SK-MEL-5 (cell line): ENCODE results near the gene CDC45. TPM values are rescaled to one million over a fixed set of nuclear protein-coding genes. Genes with fewer than 3 reads are reported as not detected.

Experiments used
- DNase-seq: peaks from one replicate; pipeline ENCODE4 v3.0.0-alpha.2; 2016; ENCODE audit warnings: low read depth, low spot score
- in situ Hi-C: cut with HindIII; loops from 2 replicates; pipeline ENCODE4 v1.10.0; 2016; ENCODE audit warnings: low sequenced_read_pairs, high pct_unique_total_duplicates, low pct_unique_long_range_greater_than_20kb
- total RNA-seq: library from RNA; depleted of rRNA; stranded (reverse); fragments of >200 nt; shearing (Covaris generic); gene quantifications from 2 replicates; pipeline ENCODE4 v1.2.3, GENCODE V29; 2014

CDC45 gene
- total RNA-seq, 1 experiment from 2014 or later, result 36.5 TPM

DNA sequence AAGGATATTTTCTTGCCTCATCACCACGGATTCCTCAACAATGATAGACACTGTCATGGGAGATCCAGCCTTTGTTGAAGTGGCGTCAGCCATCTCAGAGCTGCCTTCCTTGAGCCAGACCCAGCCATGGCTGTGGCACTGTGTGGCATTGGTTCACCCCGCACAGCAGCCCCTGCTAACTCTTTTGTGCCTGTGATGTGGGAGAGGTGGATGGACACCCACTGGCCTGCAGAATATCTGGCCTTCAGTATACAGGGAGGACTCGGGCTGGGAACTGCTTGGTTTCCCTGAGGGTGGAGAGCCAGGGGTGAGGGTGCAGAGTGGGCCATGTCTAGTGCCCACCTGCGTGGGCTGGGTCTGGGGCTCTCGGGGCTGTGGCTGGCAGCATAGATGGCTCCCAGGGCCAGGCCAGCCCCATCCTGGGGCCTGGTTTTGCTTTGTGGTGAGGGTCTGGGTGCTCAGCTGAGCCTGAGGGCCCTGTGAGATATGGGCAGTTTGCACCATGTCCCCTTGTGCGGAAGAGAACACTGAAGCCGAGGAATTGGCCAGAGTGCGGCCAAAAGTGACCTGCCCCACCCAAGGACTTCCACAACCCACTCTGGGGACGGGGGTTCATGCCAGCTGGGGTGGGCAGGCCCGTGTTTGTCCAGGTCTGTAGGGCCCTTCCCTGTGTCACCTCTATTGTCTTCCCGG lies 38.3 kb downstream of the CDC45 start:
- no peak for DNase-seq
- in situ Hi-C loops, result no loop called here

DNA sequence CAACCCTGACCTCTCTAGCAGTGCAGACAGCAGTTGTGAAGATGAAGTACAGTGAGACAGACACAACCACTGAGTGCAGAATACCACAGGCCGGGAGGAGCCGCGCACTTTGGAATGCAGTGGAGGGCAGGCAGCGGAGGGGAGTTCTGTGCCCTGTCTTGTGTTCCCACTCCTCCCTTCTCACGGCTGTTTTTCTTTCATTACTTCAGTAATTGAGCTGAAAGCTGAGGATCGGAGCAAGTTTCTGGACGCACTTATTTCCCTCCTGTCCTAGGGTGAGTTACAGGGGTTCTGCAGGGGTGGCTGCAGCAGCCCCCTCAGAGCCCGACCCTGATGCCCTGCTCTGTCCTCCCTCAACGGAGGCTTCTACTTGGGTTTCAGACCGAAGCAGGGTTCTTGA lies 38.9 kb downstream of the CDC45 start:
- no peak for DNase-seq
- in situ Hi-C loops, result no loop called here

DNA sequence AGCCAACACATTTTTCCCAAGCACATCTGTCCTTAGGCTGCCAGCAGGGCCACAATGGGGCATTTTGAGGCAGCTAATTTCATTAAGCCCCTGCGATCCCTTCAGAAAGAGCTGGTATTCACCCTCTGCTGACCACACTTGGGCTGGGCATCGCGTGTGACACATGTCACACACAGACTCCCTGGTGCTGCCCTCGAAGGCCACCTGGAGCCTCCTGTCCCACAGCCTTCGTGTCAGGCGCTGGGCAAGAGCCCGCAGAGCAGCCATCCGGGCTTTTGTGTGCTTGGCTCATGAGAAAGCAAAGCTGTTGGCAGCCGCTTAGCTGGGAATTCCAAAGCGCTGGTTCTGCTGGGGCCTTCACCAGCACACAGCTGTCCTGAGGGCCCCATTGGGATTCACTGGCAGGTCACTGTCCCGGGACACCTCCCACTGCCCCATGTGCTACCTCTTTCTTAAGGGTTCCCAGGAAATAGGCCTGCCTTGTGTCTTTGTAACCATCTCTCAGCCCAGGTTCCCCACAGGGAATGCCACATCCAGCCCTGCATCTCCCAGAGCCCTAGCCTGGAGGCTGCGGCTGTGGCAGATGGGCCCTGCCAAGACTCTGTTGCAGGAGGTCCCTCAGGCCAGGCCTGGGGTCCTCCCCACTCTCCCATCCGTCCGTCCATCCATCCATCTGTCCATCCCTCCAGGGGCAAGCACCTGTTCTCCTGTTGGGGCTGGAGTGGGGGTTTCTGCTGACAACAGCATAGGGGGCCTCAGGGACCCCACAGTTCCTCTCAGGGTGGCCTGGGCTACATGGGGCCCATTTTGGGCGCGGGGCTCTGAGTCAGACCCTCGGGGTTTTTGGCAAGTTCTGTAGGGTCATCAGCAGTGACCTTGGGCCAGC lies 39.6 kb downstream of the CDC45 start:
- in situ Hi-C loops, result no loop called here
- DNase-seq, result no peak

DNA sequence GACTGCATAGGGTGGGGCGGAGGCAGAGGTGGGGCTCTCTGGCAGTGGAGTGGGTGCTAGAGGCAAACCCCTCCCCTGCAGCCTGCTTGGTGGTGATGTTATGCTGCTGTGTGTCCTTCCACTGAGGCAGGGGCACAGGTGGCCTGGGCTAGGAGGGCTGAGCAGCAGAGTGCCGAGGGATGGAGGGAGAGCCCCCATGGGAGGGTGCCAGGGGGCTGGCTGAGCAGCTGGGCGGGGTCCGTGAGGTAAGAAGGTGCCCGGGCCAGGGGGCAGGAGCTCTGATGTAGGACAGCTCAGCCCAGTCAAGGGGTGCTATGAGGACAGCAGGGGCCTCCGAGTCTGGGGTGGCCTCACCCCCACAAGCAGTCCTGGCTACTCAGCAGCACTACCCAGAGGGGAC lies 40.3 kb downstream of the CDC45 start:
- no peak for DNase-seq
- in situ Hi-C loops, result no loop called here

DNA sequence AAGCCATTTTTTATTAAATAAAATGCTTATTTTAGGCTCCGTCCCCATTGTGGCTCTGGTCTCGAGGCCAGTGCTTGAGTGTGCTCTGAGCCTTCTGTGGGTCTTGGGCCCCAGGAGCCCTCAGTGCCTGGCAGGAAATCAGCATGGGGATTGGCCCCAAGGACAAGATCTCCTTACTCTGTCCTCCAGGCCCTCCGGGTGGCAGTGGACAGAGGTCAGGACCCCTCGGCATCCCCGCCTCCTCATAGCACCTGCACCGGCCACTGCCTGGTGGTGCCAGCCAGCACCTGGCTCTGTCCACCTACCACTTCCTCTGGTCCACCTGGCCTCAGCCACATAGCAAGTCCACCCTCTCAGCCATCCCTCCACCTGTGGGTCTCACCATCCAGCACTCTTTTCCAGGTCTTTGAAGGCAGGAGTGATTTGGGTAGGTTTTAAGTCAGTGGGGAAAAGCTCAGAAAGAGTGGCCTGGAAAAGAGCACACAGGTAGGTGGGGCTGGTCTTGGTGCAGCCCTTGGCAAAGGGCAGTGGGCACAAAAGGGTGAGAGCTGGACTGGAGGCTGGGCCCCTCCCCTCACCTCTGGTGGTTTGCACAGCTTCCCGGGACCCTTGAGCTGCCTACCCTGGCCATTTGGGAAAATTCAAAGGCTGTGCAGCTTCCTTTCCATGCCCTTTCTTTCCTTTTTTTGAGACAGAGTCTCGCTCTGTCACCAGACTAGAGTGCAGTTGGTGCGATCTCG lies 41.0 kb downstream of the CDC45 start:
- DNase-seq, result no peak

DNA sequence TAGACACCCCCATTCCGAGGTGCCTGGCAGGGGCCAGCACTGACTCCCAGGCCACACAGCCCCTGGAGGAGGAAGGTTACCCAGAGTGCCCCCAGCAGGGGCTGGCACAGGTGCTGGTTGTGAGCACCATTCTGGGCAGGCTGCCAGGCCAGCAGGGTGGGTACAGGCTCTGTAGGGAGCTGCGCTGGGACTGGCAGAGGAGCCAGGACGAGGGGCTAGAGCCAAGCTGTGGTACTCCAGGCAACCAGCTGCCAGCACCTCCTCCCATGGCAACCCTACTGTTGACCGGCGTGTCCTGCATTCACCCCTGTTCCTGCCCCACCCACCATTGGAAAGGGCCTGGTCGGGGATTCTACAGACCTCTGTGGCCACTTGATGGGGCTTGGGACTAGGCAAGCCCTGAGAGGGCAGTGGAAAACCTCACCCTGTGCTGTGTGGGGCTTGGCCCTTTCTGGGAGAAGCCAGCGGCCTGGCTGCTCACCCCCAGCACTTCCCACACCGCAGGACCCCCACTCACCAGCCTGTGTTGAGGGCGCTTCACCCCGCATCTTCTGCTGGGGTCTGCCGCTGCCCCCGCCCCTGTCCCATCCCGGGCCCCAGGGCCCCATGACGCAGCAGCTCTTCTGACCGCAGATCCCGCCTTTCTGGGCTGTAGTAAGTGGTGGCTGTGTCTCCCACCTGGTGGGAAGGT lies 42.6 kb downstream of the CDC45 start:
- in situ Hi-C loops, result no loop called here
- DNase-seq, result no peak

More for the DNA sequence above, 41.0 kb downstream of the CDC45 start:
- in situ Hi-C loops, result no loop called here

DNA sequence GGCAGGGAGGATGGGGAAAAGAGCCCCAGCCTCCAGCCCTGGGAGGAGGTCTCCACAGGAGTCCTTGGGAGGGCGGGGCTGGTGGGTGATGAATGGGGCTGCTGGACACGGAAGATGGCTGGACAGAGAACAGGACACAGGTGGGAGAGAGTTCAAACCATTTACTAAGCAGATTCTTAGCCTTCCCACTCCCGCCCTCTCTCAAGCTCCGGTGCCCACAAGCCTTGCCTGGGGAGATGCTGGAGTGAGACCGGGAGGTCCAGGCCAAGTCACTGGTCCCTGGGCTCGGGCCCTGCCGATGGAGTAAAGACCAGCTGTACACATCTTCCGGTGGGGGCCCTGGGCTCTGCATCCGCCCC lies 43.1 kb downstream of the CDC45 start:
- DNase-seq, result no peak
- in situ Hi-C loops, result no loop called here

DNA sequence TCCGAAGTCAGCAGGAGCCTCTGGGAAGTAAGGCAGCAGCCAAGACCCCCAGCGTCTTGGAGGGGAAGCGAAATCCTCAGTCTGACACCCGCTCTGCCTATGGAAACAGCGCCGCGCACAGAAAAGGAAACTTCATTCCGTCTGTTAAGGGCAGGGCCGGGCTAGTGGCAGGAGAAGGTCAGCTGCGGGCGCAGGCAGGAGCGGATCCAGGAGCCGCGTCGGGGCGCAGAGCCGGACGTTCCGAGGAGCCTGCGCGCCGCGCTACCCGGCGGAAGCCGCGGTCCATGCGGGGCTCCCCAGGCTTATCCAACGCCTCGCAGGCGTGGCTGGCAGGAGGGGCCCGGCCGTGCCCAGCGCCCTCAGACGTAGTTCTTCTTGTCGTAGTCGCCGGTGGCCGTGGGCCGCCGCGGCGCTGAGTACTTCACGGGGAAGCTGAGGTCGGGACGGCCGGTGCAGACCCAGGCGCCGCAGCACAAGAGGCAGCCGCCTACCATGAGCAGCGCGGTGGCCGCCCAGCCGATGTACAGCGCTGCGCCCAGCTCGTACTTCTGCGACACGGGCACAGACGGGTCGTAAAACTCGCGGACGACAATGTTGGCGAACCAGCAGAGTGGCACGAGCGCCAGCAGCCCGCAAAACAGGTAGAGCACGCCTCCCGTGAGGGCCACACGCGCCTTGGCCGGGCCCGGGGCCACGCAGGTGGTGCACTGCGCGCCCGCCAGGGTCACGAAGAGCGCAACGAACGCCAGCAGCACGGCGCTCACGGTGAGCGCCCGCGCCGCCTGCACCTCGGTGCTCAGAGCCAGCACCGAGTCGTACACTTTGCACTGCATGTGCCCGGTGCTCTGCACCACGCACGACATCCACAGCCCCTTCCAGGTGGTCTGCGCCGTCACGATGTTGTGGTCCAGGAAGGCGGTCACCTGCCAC lies 43.8 kb downstream of the CDC45 start:
- in situ Hi-C loops, result no loop called here
- DNase-seq, result no peak

DNA sequence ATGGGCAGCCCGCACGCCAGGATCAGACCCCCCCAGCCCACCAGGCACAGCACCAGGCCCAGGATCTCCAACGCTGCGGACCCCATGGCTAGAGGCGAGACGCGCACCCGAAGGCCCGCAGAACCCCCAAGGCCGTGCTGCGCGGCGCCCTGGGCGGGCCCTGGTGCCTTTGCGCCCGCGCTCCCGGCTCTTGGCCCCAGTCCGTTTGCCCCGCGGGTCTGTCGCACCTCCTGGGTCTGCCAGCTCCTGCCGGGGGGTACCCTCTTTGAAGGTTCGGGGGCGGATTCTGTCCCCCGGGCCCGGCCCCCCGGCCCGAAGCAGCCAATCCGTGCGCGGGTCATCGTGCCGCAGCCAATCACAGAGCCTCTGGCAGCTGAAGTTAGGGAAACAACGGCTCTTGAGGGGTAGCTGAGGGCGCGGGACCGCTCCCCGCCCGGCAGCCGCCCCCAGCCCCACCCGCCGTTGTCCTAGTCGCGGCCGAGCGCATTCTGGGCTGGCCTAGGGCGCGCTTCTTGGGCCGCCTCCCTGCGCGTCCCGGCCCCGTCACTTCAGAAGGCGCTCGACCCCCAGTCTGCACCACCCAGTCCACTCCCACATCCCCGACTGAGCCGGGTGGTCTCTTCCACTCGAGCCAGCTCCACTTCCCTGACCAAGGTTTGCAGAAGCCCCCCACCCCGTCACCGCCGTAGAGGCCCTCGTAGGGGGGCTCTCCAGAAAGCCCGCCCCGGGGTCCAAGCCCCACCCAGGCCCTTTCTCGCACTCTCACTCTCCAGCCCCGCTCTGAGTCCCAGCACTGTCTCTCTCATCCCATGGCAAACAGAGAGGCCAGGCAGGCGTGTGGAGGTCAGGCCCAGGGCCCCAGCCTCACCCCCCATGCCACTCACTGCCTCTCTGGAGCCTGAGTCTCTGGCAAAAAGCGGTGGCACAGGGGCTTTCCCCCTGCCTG lies 44.7 kb downstream of the CDC45 start, which contains the start of gene CLDN5:
TSS of gene CLDN5 (minus strand) at position 241 of the 946 bp plus-strand sequence. CDS start at position 86, 155 bp downstream.
- in situ Hi-C loops, result no loop called here
- no peak for DNase-seq

DNA sequence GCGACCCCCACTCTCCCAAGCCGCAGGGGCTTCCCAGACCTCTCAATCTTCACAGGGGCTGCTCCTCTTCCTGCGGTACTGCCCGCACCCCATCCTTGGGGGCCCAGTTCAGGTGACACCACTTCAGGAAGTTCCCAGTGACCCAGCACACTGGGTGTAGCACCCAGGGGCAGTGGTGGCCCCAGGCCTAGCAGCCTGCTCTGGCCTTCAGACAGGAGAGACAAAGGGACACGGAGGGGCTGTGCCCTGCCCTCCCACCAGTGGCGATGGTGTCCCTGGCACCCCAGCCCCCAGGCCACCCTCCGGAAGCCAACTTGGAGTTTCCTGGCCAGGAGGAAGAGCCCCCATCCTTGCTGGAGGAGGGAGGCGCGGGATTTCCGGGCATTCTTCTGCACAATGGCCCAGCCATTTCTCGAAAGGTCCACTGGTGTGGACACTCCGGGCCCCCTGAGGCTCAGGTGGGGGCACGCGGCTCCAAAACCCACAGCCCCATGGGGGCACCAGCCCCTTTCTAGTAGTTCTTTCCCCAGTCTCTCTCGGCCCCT lies 45.5 kb downstream of the CDC45 start:
- DNase-seq, result no peak
- in situ Hi-C loops, result no loop called here

DNA sequence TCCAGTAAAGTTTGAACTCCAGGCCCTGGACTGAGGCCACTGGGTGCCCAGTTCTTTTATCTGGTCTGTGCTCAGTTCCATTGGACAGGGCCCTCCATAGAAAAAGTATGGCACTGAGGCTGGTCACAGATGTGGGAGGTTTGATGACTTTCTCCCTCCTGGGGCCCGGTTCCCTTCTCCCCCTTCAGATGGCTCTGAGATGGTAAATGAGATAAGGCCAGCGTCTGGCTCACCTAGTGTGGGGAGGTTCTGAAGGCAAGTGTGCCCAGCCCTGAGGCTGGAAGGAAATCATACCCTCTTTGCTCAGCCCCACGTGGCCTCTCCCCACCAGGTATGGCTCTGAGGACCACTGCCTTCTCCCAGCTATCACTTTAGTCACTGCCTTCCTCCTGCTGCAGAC lies 45.9 kb downstream of the CDC45 start:
- DNase-seq, result no peak
- in situ Hi-C loops, result no loop called here

DNA sequence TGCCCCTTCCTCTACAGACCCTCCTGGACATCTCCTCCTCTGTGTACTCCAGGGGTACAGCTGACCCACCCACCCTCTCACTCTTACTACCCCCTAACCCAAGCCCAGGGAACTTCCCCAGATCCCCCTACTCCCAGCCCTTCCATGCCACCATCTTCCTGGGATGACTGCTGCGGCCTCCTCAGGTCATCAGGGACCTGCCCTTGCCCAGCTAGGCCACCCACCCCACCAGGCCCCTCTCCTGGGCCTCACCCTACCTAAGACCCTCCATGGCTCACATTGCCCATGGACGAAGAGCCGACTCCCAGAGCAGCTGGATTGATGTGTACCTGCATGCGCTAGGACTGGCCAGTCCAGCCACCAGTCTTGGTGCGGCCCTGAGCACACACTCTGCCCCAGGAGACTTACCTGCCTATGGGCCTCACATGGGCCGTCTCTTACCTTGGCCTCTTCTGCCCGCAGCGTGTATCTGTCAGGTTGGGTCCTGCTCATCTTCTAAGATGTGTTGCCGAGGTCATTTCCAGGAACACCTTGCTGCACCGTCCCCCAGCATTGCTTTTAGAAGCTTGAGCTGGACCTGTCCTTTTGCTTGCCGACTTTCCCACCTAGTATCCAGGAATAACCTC lies 46.5 kb downstream of the CDC45 start:
- no peak for DNase-seq
- in situ Hi-C loops, result no loop called here

DNA sequence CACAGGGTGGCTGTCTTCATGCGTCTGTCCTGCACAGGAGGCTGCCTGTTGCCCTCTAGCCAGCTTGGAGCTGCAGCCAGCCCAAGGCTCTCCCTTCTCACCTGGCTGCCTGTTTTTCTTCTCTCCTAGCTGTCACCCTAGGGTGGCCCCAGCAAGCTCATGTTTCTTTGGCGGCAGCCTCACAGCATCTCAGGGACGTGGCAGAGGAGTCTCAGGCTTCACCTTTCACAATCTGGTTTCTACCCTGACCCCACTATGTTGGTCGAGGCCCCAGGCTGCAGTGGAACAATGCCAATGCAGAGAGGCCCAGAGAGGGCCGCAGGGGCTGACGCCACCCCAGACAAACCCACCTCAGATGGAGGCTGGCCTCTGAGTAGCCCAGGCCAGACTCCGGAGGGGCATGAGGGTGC lies 47.0 kb downstream of the CDC45 start:
- in situ Hi-C loops, result no loop called here
- DNase-seq, result no peak

DNA sequence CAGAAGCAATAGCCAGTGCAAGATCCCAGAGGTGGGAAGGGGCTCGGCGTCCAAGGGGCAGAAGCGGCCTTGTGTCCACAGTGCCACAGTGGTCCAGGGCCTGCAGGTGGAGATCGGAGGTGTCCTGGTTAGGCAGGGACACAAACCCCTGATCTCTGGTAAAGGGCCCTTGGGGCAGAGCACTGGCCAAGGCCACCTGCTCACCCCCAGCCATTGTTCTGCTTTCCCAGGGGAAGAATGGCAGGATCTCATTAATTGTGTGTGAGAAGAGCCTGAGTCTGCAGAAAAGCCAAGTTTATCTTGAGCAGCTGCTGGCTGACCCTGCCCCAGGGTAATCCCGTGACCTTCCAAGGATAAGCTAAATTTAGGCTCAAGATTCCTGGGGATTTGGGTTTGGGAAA lies 47.6 kb downstream of the CDC45 start:
- DNase-seq, result peak; percentile 13
- in situ Hi-C loops, result no loop called here

DNA sequence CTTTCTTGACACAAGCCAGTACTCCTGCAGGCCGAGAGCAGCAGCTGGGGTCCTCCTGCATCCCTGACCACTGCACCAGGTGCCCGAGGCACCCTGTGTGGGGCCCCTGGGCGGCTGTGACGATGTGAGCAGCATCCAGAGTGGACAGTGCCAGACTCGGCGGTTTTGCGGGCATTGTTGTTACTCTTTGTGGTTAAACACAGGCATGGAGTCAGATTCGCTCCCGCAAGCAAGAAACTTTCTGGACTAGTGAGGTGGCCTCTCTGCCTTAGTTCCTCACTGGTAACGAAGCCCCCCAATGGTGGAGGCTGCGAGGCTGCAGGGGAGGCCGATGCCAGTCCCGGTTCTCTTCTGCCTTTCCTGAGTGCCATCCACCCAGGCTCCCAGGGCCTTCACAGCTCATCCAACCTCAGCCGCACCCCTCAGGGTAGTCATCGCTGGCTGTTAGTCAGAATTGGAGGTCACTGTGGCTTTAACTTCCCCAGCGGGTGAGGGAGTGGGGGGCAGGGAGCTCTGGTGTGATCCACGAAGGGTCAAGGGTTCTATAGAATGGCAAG lies 48.2 kb downstream of the CDC45 start:
- in situ Hi-C loops, result no loop called here
- no peak for DNase-seq
